Muscle of leg (tissue), 11 donors: ENCODE results near the gene ATXN7L1. TPM values are rescaled to one million over a fixed set of nuclear protein-coding genes. Genes with fewer than 3 reads are reported as not detected.
"Not testable (repeated sequence)": the region's sequence is repeated elsewhere in the genome, so short reads cannot be mapped to it uniquely, and the experiment has no call there.

Experiments used
- DNase-seq: peaks from one replicate; pipeline ENCODE4 v3.0.0; 2013
- H3K27ac ChIP-seq: one replicate; pipeline ENCODE4 v1.5.1; 2013; ENCODE audit warnings: mild to moderate bottlenecking, low read length, control low read depth
- H3K27me3 ChIP-seq: one replicate; pipeline ENCODE4 v1.6.1; 2013; ENCODE audit warnings: low read length; ENCODE audit not compliant: control insufficient read depth, insufficient read depth
- H3K36me3 ChIP-seq: one replicate; pipeline ENCODE4 v1.6.1; 2013; ENCODE audit warnings: low read length; ENCODE audit not compliant: control insufficient read depth, insufficient read depth
- H3K4me1 ChIP-seq: one replicate; pipeline ENCODE4 v1.6.1; 2013; ENCODE audit warnings: low read length; ENCODE audit not compliant: control insufficient read depth, insufficient read depth
- H3K4me3 ChIP-seq: one replicate; pipeline ENCODE4 v1.5.1; 2013; ENCODE audit warnings: low read length, control low read depth
- H3K9me3 ChIP-seq: replicated peaks from 2 replicates; pipeline ENCODE4 v1.6.1; 2013; ENCODE audit warnings: low read depth, low read length; ENCODE audit not compliant: control insufficient read depth
- WGBS: methylation state at CpG from one replicate; pipeline ENCODE4 v1.1.5; 2013; ENCODE audit warnings: missing lambda C conversion rate; ENCODE audit not compliant: insufficient coverage; 5-methylcytosine and 5-hydroxymethylcytosine counted together
- polyA plus RNA-seq, 8 donors: library from polyadenylated mRNA; unstranded; fragments of 120-200 nt; gene quantifications; one replicate each; pipeline versions ENCODE4 v1.2.1 to v1.2.3, GENCODE V29; 2013; ENCODE audit warnings: inconsistent platforms in 1 of 8, low replicate concordance in 1 of 8; ENCODE audit not compliant: insufficient read length in 8 of 8, insufficient read depth in 1 of 8
- total RNA-seq: library from RNA; stranded (reverse); fragments of 120-200 nt; gene quantifications from one replicate; pipeline ENCODE4 v1.2.4, GENCODE V29; 2013

The ATXN7L1 gene
- total and polyA plus RNA-seq, 9 donors = 4.7 to 7.2 (median 6.2) TPM

GRCh38 chr7:105890290-105890997 is 14.0 kb upstream of the ATXN7L1 start:
- H3K4me1 ChIP-seq = peaks cover under 1% of the 10 kb centered on the region
- no peaks in the 10 kb centered on the region for H3K9me3 ChIP-seq
- H3K27ac ChIP-seq = no peak overlapping the region
- no peak for DNase-seq
- no peak overlapping the region for H3K4me3 ChIP-seq
- 80% methylated on average over 1 of the region's 4 CpGs for WGBS
- H3K36me3 ChIP-seq = peaks cover 2% of the 10 kb centered on the region
- H3K27me3 ChIP-seq = no peaks in the 10 kb centered on the region

GRCh38 chr7:105887569-105888189 is 11.3 kb upstream of the ATXN7L1 start:
- Histone ChIP-seq H3K4me3 (no peak overlapping the region), H3K4me1 (peaks cover 5% of the 10 kb centered on the region), H3K27me3 (no peaks in the 10 kb centered on the region), H3K9me3 (no peaks in the 10 kb centered on the region), H3K36me3 (peaks cover 2% of the 10 kb centered on the region), H3K27ac (no peak overlapping the region)
- 41% methylated on average over 4 of the region's 6 CpGs for WGBS
- DNase-seq = no peak

DNA sequence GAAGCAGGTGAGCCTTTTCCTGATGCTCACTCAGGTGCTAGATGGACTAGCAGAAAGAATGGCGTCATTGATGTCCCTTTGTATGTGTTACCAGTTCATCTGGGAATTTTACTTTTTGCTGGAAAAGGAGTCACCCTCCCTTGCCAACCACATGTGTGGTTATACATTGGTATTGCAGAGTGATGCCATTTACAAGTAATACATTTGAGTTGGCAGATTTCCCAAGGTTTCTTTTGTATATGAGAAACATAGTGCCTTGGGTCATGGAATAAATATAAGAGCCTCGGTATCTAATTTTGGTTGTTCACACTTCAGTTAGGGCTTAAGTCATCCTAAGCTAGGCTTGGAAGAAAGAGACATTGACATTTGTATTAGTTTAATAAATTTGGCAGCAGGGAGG is 10.4 kb upstream of the ATXN7L1 start:
- WGBS = 80% methylated on average over 1 of the region's 2 CpGs
- Histone ChIP-seq H3K27ac (no peak overlapping the region), H3K4me1 (peaks cover 5% of the 10 kb centered on the region), H3K36me3 (no peaks in the 10 kb centered on the region), H3K27me3 (no peaks in the 10 kb centered on the region), H3K9me3 (no peaks in the 10 kb centered on the region), H3K4me3 (no peak overlapping the region)
- no peak for DNase-seq

DNA sequence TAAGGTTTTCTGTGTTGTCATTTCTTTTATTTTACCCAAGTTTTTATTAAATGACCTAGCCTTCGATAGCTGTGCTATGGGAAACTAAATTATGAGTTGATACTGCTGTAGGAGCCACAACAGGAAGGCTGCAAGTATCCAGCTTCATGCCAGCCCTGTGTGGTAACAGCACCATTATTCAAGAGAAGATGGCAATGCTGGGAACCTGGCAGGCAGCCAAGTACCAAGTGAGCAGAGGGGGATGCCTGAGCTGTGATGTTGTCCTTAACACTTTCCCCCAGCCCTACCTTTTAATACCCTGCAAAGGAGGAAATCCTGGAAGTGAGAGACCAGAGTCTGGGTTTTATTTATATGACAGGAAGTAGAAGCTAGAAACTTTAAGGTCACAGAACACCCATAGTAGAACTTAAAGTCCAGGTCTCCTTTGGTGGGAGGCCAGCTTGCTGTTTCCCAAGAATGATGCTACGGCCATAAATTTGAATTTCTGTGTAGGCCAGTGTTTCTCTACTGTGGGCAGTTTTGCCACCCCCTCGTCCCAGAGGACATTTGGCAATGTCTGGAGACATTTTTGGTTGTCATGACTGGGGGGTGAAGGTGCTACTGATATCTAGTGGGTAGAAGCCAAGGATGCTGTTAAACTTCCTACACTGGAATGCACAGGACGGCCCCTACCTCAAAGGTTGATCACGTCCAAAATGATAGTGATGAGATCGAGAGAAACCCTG is 9.2 kb upstream of the ATXN7L1 start:
- H3K27ac ChIP-seq = no peak overlapping the region
- H3K9me3 ChIP-seq = no peaks in the 10 kb centered on the region
- peaks cover 5% of the 10 kb centered on the region for H3K4me1 ChIP-seq
- DNase-seq = peak; percentile 22
- H3K36me3 ChIP-seq = no peaks in the 10 kb centered on the region
- no CpG with 5 or more reads among the region's 6 CpGs for WGBS
- no peak overlapping the region for H3K4me3 ChIP-seq
- no peaks in the 10 kb centered on the region for H3K27me3 ChIP-seq

DNA sequence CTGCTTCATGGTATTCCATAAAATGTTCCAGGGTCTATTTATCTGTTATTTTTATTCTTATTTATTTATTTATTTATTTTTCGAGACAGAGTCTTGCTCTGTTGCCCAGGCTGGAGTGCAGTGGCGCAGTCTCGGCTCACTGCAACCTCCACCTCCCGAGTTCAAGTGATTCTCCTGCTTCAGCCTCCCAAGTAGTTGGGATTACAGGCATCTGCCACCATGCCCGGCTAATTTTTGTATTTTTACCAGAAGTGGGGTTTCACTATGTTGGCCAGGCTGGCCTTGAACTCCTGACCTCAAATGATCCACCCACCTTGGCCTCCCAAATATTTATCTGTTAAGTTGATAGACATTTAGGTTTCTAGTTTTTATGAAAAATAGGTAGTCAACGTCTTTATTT is 6.8 kb upstream of the ATXN7L1 start:
- 96% methylated on average over 3 of the region's 6 CpGs for WGBS
- not testable (repeated sequence) for H3K27me3 ChIP-seq, DNase-seq, H3K4me1 ChIP-seq, H3K4me3 ChIP-seq, H3K36me3 ChIP-seq, H3K27ac ChIP-seq, H3K9me3 ChIP-seq

DNA sequence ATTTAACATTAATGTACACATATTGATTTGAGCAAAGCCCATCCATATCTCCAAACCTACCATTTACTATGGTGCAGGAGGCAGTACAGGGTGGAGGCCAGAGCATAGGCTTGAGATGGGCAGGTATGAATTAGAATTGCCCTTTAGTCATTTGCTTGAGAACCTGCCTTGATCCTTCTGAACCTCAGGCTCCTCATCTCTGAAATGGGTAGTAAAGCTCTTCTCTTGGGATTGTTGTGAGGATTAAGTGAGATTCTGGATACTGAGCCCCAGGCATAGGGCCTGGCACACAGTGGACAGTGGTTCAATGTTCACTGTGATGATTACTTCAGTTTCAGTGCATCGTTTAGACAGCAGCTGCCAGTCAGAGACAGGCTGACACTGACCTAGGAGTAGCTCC is 5.0 kb upstream of the ATXN7L1 start:
- Histone ChIP-seq H3K36me3 (no peaks in the 10 kb centered on the region), H3K4me1 (peaks cover 15% of the 10 kb centered on the region), H3K27me3 (peaks cover 3% of the 10 kb centered on the region), H3K27ac (no peak overlapping the region), H3K4me3 (no peak overlapping the region), H3K9me3 (no peaks in the 10 kb centered on the region)
- WGBS = 88% methylated on average over 1 of the region's 1 CpG
- no peak for DNase-seq

DNA sequence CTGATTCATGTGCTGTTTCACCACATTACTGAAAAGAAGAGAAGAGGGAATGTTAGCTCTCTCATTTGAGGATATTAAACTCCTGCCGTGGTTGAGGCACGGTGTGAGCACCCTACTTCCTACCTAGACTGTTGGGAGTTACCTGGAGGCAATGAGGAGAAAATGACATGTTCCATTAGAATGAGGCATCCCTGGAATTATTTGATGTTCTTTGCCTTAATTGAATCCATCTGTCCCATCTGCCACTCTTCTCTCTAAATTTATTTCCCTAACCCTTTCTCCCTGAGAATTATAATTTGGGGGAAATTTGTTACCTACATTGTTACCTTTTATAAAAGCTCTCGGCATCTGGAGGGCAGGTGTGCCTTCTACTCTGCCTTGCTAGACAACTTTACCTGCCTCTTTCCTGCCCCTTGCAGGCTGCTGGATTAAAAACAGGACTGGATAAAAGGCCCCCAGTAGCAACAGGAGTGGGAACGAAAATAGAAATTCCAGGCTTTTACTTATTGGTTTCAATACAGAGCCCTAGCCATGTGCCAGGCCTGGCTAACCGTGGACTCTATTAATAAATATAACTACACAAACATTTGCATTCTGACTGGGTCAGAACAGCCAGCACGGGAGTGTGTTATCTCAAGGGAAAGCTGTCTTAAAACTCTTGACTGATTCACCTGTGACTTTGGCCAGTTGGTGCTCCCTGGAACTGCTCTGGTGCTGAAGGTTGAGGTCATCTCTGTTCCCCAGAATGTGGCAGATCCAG is 4.4 kb upstream of the ATXN7L1 start:
- H3K9me3 ChIP-seq = no peaks in the 10 kb centered on the region
- 20% methylated on average over 1 of the region's 6 CpGs for WGBS
- DNase-seq = no peak
- H3K4me1 ChIP-seq = peaks cover 15% of the 10 kb centered on the region
- H3K4me3 ChIP-seq = no peak overlapping the region
- H3K27me3 ChIP-seq = peaks cover 3% of the 10 kb centered on the region
- H3K36me3 ChIP-seq = no peaks in the 10 kb centered on the region
- no peak overlapping the region for H3K27ac ChIP-seq

DNA sequence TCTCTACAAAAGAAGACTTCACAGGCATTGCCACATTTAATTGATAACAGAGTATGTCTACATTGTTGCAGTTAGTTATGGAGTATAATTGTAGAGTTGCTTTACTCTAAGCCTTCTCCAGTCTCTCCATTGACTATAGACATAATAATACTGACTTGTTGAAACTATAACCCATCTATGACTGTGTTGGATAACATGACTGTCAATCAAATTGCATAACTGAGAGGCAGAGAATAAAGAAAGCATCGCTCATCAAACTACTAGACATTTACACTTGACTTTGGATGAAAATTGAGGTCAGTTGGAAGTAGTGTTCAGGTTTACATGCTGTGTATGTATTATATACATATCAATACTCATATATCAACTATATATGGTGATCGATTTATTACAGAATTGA is 3.4 kb upstream of the ATXN7L1 start:
- no peaks in the 10 kb centered on the region for H3K36me3 ChIP-seq
- no peak overlapping the region for H3K4me3 ChIP-seq
- H3K27me3 ChIP-seq = peaks cover 3% of the 10 kb centered on the region
- no peak for DNase-seq
- WGBS = no CpG with 5 or more reads among the region's 2 CpGs
- H3K9me3 ChIP-seq = no peaks in the 10 kb centered on the region
- H3K4me1 ChIP-seq = peaks cover 16% of the 10 kb centered on the region
- H3K27ac ChIP-seq = no peak overlapping the region

DNA sequence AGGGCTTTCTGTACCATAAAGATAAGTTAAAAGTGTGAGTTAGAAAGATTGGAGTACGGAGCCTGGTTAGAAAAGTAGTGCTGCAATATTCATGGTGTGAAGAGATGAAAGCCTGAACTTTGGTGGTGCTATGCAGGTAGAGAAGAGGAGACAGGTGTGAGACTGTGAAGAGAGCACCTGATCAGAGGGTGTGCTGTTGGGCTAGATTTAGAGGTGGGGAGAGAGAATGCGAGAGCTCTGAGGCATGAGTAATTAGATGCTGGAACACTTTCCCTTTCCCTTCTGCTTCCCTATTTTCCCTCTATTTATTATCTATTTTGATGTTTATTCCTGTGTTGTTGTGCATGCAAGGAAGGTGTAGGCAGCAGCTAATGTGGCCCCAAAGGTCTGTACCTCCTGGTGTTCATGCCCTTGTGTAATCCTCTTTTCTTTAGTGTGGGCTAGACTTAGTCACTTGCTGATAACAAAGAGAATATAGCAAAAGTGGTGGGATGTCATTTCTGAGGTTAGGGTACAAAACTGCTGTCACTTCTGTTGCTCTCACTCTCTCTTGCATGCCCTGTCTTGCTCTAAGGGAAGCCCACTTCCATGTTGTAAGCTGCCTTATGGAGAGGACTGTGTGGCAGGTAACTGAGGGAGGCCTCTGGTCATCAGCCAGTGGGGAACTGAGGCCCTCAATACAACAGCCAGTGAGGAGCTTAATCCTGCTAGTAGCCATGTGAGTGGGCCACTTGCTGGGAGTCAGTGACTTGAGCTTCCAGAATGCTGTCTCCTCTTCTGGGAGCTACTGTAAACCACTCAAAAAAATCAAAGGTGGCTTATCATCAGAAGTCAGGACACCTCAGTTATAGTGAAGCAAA is 2.6 kb upstream of the ATXN7L1 start:
- no peak for DNase-seq
- Histone ChIP-seq H3K9me3 (no peaks in the 10 kb centered on the region), H3K27me3 (peaks cover 3% of the 10 kb centered on the region), H3K4me1 (peaks cover 16% of the 10 kb centered on the region), H3K27ac (no peak overlapping the region), H3K4me3 (no peak overlapping the region), H3K36me3 (no peaks in the 10 kb centered on the region)
- WGBS = 96% methylated on average over 1 of the region's 2 CpGs
